ENCODE data around the gene GPRC5A. TPM values are rescaled to one million over a fixed set of nuclear protein-coding genes. Genes with fewer than 3 reads are reported as not detected.

The GPRC5A gene
- total and polyA plus RNA-seq, 4 donors: 4.6 to 86.0 (median 22.5) TPM

DNA sequence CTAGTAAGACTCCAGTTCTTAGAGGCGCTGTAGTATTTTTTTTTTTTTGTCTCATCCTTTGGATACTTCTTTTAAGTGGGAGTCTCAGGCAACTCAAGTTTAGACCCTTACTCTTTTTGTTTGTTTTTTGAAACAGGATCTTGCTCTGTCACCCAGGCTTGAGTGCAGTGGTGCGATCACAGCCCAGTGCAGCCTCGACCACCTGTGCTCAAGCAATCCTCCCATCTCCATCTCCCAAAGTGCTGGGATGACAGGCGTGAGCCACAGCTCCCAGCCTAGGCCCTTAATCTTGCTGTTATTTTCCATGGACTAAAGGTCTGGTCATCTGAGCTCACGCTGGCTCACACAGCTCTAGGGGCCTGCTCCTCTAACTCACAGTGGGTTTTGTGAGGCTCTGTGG, 21.3 kb downstream of the GPRC5A start:
- Histone ChIP-seq H3K4me3 (ENCODE audit: low read length in 2 of 2) (no peak overlapping the region), H3K36me3 (ENCODE audit: control insufficient read depth in 1 of 2, insufficient read depth in 2 of 2, low read length in 1 of 2) (peaks cover 0 to 3% of the 10 kb centered on the region in 2 donors), H3K9me3 (ENCODE audit: control insufficient read depth, low read length) (no peaks in the 10 kb centered on the region), H3K27me3 (ENCODE audit: control insufficient read depth in 1 of 2, insufficient read depth in 2 of 2, low read length in 1 of 2) (no peaks in the 10 kb centered on the region), H3K27ac (ENCODE audit: low read depth in 1 of 2, low read length in 2 of 2) (no peak overlapping the region), H3K4me1 (ENCODE audit: control insufficient read depth in 1 of 2, insufficient read depth in 2 of 2, low read length in 2 of 2) (no peaks in the 10 kb centered on the region)
- DNase-seq (no peak), ATAC-seq (ENCODE audit: low FRiP score) (no peak)
- intact Hi-C loops (cut with DNase I): loop anchor here (10.0 kb wide), 1 partner anchor 182 kb away; no protein-coding TSS in a partner anchor
- 86 to 87% methylated on average over 5 of the region's 5 CpGs for WGBS, 2 donors

DNA sequence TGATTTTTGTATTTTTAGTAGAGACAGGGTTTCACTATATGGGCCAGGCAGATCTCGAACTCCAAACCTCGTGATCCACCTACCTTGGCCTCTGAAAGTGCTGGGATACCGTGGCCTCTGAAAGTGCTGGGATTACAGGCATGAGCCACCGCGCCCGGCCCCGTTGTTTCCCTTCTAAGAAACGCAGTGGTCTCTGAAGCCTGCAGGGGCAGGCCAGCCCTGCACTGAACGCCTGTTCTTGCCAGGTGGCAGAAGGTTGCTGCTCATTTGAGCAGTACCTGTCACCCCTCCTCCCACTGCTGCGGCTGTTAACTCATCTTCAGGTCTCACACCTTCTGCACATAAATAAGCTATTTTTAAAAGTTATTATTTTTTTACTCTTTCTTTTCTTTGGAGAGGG, 24.3 kb downstream of the GPRC5A start:
- intact Hi-C loops (cut with DNase I): loop anchor here (2.0 to 10.0 kb wide), 5 partner anchors 62 to 297 kb away; no protein-coding TSS in a partner anchor
- ATAC-seq (ENCODE audit: low FRiP score) (no peak), DNase-seq (no peak)
- 48 to 61% methylated on average over 10 of the region's 10 CpGs for WGBS, 2 donors
- peak overlapping the region; percentile 15 to 46 for H3K27ac ChIP-seq (ENCODE audit: low read depth in 1 of 2, low read length in 2 of 2)
- no peak overlapping the region for H3K4me3 ChIP-seq (ENCODE audit: low read length in 2 of 2)
- H3K4me1 ChIP-seq (ENCODE audit: control insufficient read depth in 1 of 2, insufficient read depth in 2 of 2, low read length in 2 of 2): no peaks in the 10 kb centered on the region
- no peaks in the 10 kb centered on the region for H3K27me3 ChIP-seq (ENCODE audit: control insufficient read depth in 1 of 2, insufficient read depth in 2 of 2, low read length in 1 of 2)
- H3K36me3 ChIP-seq (ENCODE audit: control insufficient read depth in 1 of 2, insufficient read depth in 2 of 2, low read length in 1 of 2): peaks cover 0 to 3% of the 10 kb centered on the region in 2 donors
- no peaks in the 10 kb centered on the region for H3K9me3 ChIP-seq (ENCODE audit: control insufficient read depth, low read length)

DNA sequence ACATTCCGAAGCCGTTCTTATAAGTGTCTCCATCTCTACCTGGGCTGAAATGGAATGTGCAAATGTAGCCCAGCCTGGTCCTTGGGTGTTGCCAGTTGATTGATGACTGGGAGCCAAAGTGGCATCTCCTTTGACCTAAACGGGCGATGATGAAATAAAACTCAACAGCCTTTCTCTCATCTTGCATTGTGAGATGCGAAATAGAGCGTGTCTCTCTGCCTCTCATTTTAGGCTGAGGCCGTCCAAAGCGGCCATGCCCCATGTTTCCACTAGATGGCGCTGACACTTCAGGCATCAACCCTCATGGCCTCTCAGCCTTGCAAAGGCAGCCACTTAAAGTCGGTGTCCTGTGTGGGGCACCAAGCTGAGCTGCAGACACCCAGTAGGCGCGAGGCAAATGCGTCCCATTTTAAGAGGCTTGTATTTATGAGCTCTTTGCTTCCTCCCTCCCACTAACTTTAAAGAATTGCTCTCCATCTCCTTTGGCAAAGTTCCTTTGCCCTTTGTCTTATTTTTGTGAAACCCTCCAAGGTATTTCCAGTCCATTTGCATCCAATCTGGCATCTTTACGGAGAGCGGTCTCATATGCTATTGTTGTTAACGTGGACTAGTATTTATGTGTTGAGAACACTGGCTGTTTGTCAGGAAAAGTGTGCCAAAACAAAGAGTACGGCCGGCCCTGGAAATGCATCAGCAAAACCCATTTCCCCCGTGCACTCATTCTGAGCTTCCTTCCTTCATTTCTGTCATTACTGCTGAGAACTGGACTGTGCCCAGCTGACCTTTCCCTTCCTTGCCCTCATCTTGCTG, 25.0 kb downstream of the GPRC5A start:
- peak; percentile 96 for ATAC-seq (ENCODE audit: low FRiP score)
- peak overlapping the region; percentile 10 to 15 for H3K27ac ChIP-seq (ENCODE audit: low read depth in 1 of 2, low read length in 2 of 2)
- intact Hi-C loops (cut with DNase I): loop anchor here (2.0 to 10.0 kb wide), 5 partner anchors 61 to 296 kb away; no protein-coding TSS in a partner anchor

DNA sequence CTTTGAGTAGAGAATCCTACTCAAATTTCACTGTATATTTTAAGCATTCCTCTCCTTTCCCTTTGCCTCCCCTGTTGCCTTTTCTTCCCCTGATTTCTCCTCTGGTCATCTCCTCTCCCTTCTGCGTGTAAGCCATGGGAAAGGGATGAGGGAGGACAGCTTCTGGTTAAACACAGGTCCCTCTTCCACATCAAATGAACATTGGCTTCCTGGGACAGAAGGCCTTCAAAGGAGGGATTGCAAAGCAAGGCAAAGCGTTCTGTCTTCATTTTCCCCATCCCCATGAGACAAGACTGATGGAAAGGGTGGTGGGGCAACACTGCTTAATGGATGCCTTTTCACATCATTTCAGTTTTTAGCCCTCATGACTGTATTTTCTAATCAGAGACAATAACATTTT, 26.2 kb downstream of the GPRC5A start:
- 90 to 93% methylated on average over 2 of the region's 2 CpGs for WGBS, 2 donors
- intact Hi-C loops (cut with DNase I): loop anchor here (2.0 to 10.0 kb wide), 5 partner anchors 60 to 295 kb away; no protein-coding TSS in a partner anchor
- no peaks in the 10 kb centered on the region for H3K27me3 ChIP-seq (ENCODE audit: control insufficient read depth in 1 of 2, insufficient read depth in 2 of 2, low read length in 1 of 2)

More for the DNA sequence above, 25.0 kb downstream of the GPRC5A start:
- H3K4me1 ChIP-seq (ENCODE audit: control insufficient read depth in 1 of 2, insufficient read depth in 2 of 2, low read length in 2 of 2): no peaks in the 10 kb centered on the region
- H3K36me3 ChIP-seq (ENCODE audit: control insufficient read depth in 1 of 2, insufficient read depth in 2 of 2, low read length in 1 of 2): peaks cover 0 to 3% of the 10 kb centered on the region in 2 donors
- no peaks in the 10 kb centered on the region for H3K9me3 ChIP-seq (ENCODE audit: control insufficient read depth, low read length)
- H3K27me3 ChIP-seq (ENCODE audit: control insufficient read depth in 1 of 2, insufficient read depth in 2 of 2, low read length in 1 of 2): no peaks in the 10 kb centered on the region
- DNase-seq: peak; percentile 89 to 94
- H3K4me3 ChIP-seq (ENCODE audit: low read length in 2 of 2): no peak overlapping the region
- WGBS, 2 donors: 9 to 11% methylated on average over 19 of the region's 19 CpGs

DNA sequence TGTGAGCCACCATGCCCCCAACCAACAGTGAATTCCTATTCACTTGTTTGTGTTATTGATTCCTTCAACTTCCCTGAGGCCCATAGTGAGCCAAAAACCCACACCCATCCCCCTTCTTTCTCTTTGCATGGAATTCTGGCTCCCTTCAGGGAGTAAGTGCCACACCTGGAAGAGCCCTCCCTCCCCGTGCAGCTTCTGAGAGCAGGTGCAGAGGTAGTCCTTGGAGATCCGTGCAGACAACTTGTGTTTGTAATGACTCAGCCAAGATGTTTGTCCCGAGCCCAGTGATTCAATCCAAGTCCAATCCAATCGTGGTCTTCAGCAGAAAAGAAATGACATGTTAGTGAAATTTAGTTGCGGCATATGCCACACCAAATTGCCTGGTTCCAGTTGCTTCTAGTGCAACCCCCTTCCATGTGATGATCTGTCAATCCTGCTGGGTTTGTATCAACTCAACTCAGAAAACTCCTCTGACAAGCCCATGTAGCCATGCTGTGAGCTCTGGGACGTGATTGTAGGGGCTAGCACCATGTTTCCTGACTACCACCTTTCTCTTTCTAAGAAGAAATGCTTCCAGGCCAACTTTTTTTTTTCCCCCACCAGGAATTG, 27.5 kb downstream of the GPRC5A start:
- DNase-seq (no peak), ATAC-seq (ENCODE audit: low FRiP score) (no peak)
- Histone ChIP-seq H3K9me3 (ENCODE audit: control insufficient read depth, low read length) (no peaks in the 10 kb centered on the region), H3K36me3 (ENCODE audit: control insufficient read depth in 1 of 2, insufficient read depth in 2 of 2, low read length in 1 of 2) (no peaks in the 10 kb centered on the region), H3K27me3 (ENCODE audit: control insufficient read depth in 1 of 2, insufficient read depth in 2 of 2, low read length in 1 of 2) (no peaks in the 10 kb centered on the region), H3K4me1 (ENCODE audit: control insufficient read depth in 1 of 2, insufficient read depth in 2 of 2, low read length in 2 of 2) (no peaks in the 10 kb centered on the region), H3K4me3 (ENCODE audit: low read length in 2 of 2) (no peak overlapping the region), H3K27ac (ENCODE audit: low read depth in 1 of 2, low read length in 2 of 2) (no peak overlapping the region)
- WGBS, 2 donors: 44 to 45% methylated on average over 6 of the region's 6 CpGs
- intact Hi-C loops (cut with DNase I): loop anchor here (5.0 to 10.0 kb wide), 4 partner anchors 58 to 293 kb away; no protein-coding TSS in a partner anchor

More for the DNA sequence above, 26.2 kb downstream of the GPRC5A start:
- Histone ChIP-seq H3K4me3 (ENCODE audit: low read length in 2 of 2) (no peak overlapping the region), H3K27ac (ENCODE audit: low read depth in 1 of 2, low read length in 2 of 2) (peak overlapping the region in 1 of 2 donors; percentile 24), H3K9me3 (ENCODE audit: control insufficient read depth, low read length) (no peaks in the 10 kb centered on the region), H3K36me3 (ENCODE audit: control insufficient read depth in 1 of 2, insufficient read depth in 2 of 2, low read length in 1 of 2) (peaks cover 0 to 3% of the 10 kb centered on the region in 2 donors), H3K4me1 (ENCODE audit: control insufficient read depth in 1 of 2, insufficient read depth in 2 of 2, low read length in 2 of 2) (no peaks in the 10 kb centered on the region)
- DNase-seq (no peak), ATAC-seq (ENCODE audit: low FRiP score) (no peak)

DNA sequence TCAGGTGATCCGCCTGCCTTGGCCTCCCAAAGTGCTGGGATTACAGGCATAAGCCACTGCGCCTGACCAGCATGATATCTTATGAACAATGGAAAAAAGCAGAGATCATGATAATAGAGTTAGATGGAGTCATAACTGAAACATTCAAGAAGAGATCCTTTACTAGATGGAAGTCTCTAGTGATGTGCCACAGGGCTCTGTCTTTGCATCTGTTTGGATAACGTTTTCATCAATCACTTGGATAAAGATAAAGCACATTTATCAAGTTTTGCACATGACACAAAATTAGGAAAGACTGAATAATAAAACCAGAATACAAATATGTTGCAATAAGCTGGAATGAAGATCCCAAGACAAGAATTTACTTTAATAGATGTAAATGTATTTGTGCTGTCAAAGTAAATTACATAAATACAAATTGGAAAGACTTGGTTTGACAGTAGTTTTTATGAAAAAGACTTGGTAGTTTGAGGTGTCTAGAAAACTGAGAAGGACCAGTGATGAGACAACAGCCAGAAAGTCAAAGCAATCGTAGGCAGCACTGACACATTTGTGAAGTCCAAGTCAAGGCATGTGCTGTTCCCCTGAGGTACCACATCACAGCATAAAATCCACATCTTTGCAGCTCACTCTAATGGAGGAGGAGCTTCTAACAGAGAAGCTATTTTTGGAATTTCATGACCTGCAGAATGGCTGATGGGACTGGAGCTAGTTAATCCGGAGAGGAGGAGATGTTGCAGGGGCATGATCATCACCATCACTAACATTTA, 28.5 kb downstream of the GPRC5A start:
- DNase-seq: no peak
- intact Hi-C loops (cut with DNase I): loop anchor here (5.0 to 10.0 kb wide), 4 partner anchors 57 to 292 kb away; no protein-coding TSS in a partner anchor

DNA sequence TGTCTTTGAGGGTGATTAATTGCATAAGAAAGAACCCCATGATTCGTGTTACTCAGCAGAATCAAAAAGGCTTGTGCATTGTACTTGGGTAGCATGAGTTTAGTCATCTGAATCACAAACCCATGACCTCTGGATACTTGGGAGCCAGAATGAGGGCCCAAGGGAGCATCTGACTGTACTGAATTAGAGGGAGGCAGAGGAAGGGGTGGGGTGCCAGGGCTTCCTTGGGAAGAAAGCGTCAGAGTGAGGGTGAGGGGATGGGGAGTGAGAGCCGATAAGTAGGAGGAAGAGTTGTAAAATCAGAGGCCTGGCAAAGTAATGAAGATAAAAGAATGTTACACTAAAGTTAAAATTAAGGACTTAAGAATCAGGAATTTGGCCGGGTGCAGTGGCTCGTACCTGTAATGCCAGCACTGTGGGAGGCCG, 30.8 kb downstream of the GPRC5A start:
- no peak overlapping the region for H3K4me3 ChIP-seq (ENCODE audit: low read length in 2 of 2)
- H3K9me3 ChIP-seq (ENCODE audit: control insufficient read depth, low read length): no peaks in the 10 kb centered on the region
- WGBS, 2 donors: 64 to 66% methylated on average over 6 of the region's 6 CpGs
- peak in 1 of 2 donors; percentile 74 for DNase-seq
- ATAC-seq (ENCODE audit: low FRiP score): peak; percentile 67
- H3K27ac ChIP-seq (ENCODE audit: low read depth in 1 of 2, low read length in 2 of 2): no peak overlapping the region
- H3K4me1 ChIP-seq (ENCODE audit: control insufficient read depth in 1 of 2, insufficient read depth in 2 of 2, low read length in 2 of 2): no peaks in the 10 kb centered on the region
- no peaks in the 10 kb centered on the region for H3K27me3 ChIP-seq (ENCODE audit: control insufficient read depth in 1 of 2, insufficient read depth in 2 of 2, low read length in 1 of 2)
- H3K36me3 ChIP-seq (ENCODE audit: control insufficient read depth in 1 of 2, insufficient read depth in 2 of 2, low read length in 1 of 2): no peaks in the 10 kb centered on the region
- intact Hi-C loops (cut with DNase I): no loop called here

More for the DNA sequence above, 28.5 kb downstream of the GPRC5A start:
- Histone ChIP-seq H3K4me1 (ENCODE audit: control insufficient read depth in 1 of 2, insufficient read depth in 2 of 2, low read length in 2 of 2) (no peaks in the 10 kb centered on the region), H3K36me3 (ENCODE audit: control insufficient read depth in 1 of 2, insufficient read depth in 2 of 2, low read length in 1 of 2) (no peaks in the 10 kb centered on the region), H3K27me3 (ENCODE audit: control insufficient read depth in 1 of 2, insufficient read depth in 2 of 2, low read length in 1 of 2) (no peaks in the 10 kb centered on the region), H3K4me3 (ENCODE audit: low read length in 2 of 2) (no peak overlapping the region), H3K9me3 (ENCODE audit: control insufficient read depth, low read length) (no peaks in the 10 kb centered on the region), H3K27ac (ENCODE audit: low read depth in 1 of 2, low read length in 2 of 2) (no peak overlapping the region)
- no peak for ATAC-seq (ENCODE audit: low FRiP score)
- 68 to 69% methylated on average over 5 of the region's 5 CpGs for WGBS, 2 donors

DNA sequence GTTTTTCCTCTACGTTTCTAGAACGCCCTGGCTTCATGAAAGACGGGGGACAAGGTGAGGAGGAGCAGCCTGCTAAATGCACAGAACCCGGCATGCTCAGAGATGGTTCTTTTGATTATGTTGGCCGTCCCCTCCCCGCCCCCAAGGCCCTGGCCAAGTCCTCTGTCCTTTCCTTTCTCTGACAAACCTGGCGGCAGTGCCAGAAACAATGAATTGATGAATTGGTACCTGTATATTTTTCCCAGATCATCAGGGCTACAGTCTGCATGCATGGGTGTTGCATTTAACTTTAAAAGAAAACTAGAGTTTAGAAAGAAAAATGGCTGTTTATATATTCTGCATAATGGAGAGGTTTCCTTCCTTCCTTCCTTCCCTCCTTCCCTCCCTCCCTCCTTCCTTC, 31.6 kb downstream of the GPRC5A start:
- no peak overlapping the region for H3K27ac ChIP-seq (ENCODE audit: low read depth in 1 of 2, low read length in 2 of 2)
- DNase-seq (no peak), ATAC-seq (ENCODE audit: low FRiP score) (no peak)
- H3K9me3 ChIP-seq (ENCODE audit: control insufficient read depth, low read length): no peaks in the 10 kb centered on the region
- H3K36me3 ChIP-seq (ENCODE audit: control insufficient read depth in 1 of 2, insufficient read depth in 2 of 2, low read length in 1 of 2): no peaks in the 10 kb centered on the region
- intact Hi-C loops (cut with DNase I): no loop called here
- 90 to 92% methylated on average over 7 of the region's 7 CpGs for WGBS, 2 donors
- H3K4me1 ChIP-seq (ENCODE audit: control insufficient read depth in 1 of 2, insufficient read depth in 2 of 2, low read length in 2 of 2): no peaks in the 10 kb centered on the region
- no peak overlapping the region for H3K4me3 ChIP-seq (ENCODE audit: low read length in 2 of 2)
- H3K27me3 ChIP-seq (ENCODE audit: control insufficient read depth in 1 of 2, insufficient read depth in 2 of 2, low read length in 1 of 2): no peaks in the 10 kb centered on the region

Data from aorta (tissue), 5 donors.